GM12878 (cell line): Measurements from ENCODE around the gene TBC1D5. TPM values are rescaled to one million over a fixed set of nuclear protein-coding genes. Genes with fewer than 3 reads are reported as not detected.

Source experiments
- ATAC-seq: fragments of 200-7000 bp; cut with Tn5 transposase; 3 replicates; pipeline ENCODE4 v1.9.1; 2020; ENCODE audit warnings: mild to moderate bottlenecking, moderate library complexity
- BruUV-seq: library from RNA; stranded (reverse); fragments of 400-500 nt; replicated peaks from 2 replicates; lab custom pipeline; 2021; lab: Mats Ljungman, UMichigan
- CTCF ChIA-PET: fragments of 300-600 bp; sonication (Branson Sonifier 250); formaldehyde crosslinking; extraction: SDS; loops from one replicate; lab custom pipeline; 2021; ENCODE audit warnings: inconsistent platforms; lab: Yijun Ruan, JAX
- POLR2A ChIA-PET: fragments of 350-600 bp; formaldehyde crosslinking; extraction: SDS; loops from one replicate; lab custom pipeline; 2021; ENCODE audit warnings: inconsistent platforms; lab: Charles Lee
- RAD21 ChIA-PET: fragments of 300-600 bp; sonication (Branson Sonifier 250); formaldehyde crosslinking; loops from one replicate; lab custom pipeline; 2023; ENCODE audit warnings: antibody characterized with exemption; ENCODE audit not compliant: unreplicated experiment; lab: Charles Lee
- SMC1A ChIA-PET: fragments of 300-600 bp; sonication (Branson Sonifier 250); formaldehyde crosslinking; loops from one replicate; lab custom pipeline; 2023; ENCODE audit not compliant: unreplicated experiment, uncharacterized antibody; lab: Charles Lee
- DNase-seq: peaks from one replicate; pipeline ENCODE4 v3.0.0-alpha.2; 2011; ENCODE audit warnings: low read depth, low spot score
- FAIRE-seq: peaks from 3 replicates; lab custom pipeline; 2011; peaks lifted over from hg19 to GRCh38; lab: Jason Lieb, UNC
- H2AFZ ChIP-seq: 2 replicates; pipeline ENCODE4 v1.6.0; 2011; ENCODE audit warnings: low read depth, low read length, control low read depth; ENCODE audit not compliant: control insufficient read depth
- H3K27ac ChIP-seq: 2 replicates; pipeline ENCODE4 v1.5.1; 2011; ENCODE audit warnings: control low read depth; ENCODE audit not compliant: control insufficient read depth, insufficient read depth
- H3K27me3 ChIP-seq, 2 experiments: replicated peaks in 1 of 2; 2 replicates each; pipeline versions ENCODE4 v1.6.0 to v1.6.1; 2011; ENCODE audit warnings: low read length in 1 of 2; ENCODE audit not compliant: control insufficient read depth in 2 of 2, insufficient read depth in 2 of 2
- H3K36me3 ChIP-seq, 2 experiments: 2 replicates each; pipeline ENCODE4 v1.5.1; 2011; ENCODE audit warnings: low read length in 1 of 2; ENCODE audit not compliant: control insufficient read depth in 2 of 2, insufficient read depth in 2 of 2
- H3K4me1 ChIP-seq: 2 replicates; pipeline ENCODE4 v1.6.1; 2011; ENCODE audit warnings: mild to moderate bottlenecking, low read length, moderate library complexity, mixed read lengths; ENCODE audit not compliant: control insufficient read depth, insufficient read depth
- H3K4me2 ChIP-seq: 2 replicates; pipeline ENCODE4 v1.6.0; 2011; ENCODE audit warnings: control low read depth; ENCODE audit not compliant: control insufficient read depth, insufficient read depth
- H3K4me3 ChIP-seq: fragments of 200-600 bp; sonication (generic); 2 replicates; pipeline ENCODE4 v1.5.1; 2016
- H3K79me2 ChIP-seq: 2 replicates; pipeline ENCODE4 v1.6.0; 2011; ENCODE audit warnings: low read length; ENCODE audit not compliant: control insufficient read depth, insufficient read depth
- H3K9ac ChIP-seq: 2 replicates; pipeline ENCODE4 v1.8.0; 2011; ENCODE audit warnings: low read length, control low read depth, mixed read lengths; ENCODE audit not compliant: control insufficient read depth, insufficient read depth
- H3K9me3 ChIP-seq: replicated peaks from 3 replicates; pipeline ENCODE4 v1.5.1; 2011; ENCODE audit warnings: mild to moderate bottlenecking, low read length; ENCODE audit not compliant: control insufficient read depth, insufficient read depth
- H4K20me1 ChIP-seq: 2 replicates; pipeline ENCODE4 v1.6.0; 2011; ENCODE audit not compliant: control insufficient read depth, insufficient read depth
- ESRRA ChIP-seq: IDR thresholded peaks from 2 replicates; pipeline ENCODE4 v1.6.1; 2012; ENCODE audit warnings: mild to moderate bottlenecking, low read length, improper control_type of control experiment
- EZH2 ChIP-seq: IDR thresholded peaks from 2 replicates; pipeline ENCODE4 v1.6.1; 2012; ENCODE audit warnings: low read depth, mild to moderate bottlenecking, control low read depth, inconsistent platforms, low read length, borderline replicate concordance; ENCODE audit not compliant: control insufficient read depth
- FOXK2 ChIP-seq: fragments of 450-650 bp; IDR thresholded peaks from 2 replicates; pipeline ENCODE4 v1.6.1; 2017; ENCODE audit warnings: mild to moderate bottlenecking, moderate library complexity
- HDAC2 ChIP-seq: fragments of 200-600 bp; sonication (generic); IDR thresholded peaks from 2 replicates; pipeline ENCODE4 v1.6.1; 2017
- IKZF1 ChIP-seq: fragments of 450-650 bp; conservative IDR thresholded peaks from 2 replicates; pipeline ENCODE4 v1.6.1; 2017; ENCODE audit warnings: antibody characterized with exemption, mild to moderate bottlenecking
- PML ChIP-seq: IDR thresholded peaks from 2 replicates; pipeline ENCODE4 v1.6.1; 2012; ENCODE audit warnings: low read length, inconsistent platforms
- RBBP5 ChIP-seq: fragments of 200-600 bp; sonication (generic); conservative IDR thresholded peaks from 2 replicates; pipeline ENCODE4 v1.6.1; 2016
- SIN3A ChIP-seq: IDR thresholded peaks from 2 replicates; pipeline ENCODE4 v1.6.1; 2012; ENCODE audit warnings: low read depth, low read length, improper control_type of control experiment
- SMARCA5 ChIP-seq: fragments of 450-650 bp; IDR thresholded peaks from 2 replicates; pipeline ENCODE4 v1.6.1; 2017; ENCODE audit warnings: mild to moderate bottlenecking
- SP1 ChIP-seq: IDR thresholded peaks from one replicate; pipeline ENCODE4 v1.6.1; 2011; ENCODE audit warnings: low read depth, low read length
- TCF3 ChIP-seq: IDR thresholded peaks from 2 replicates; pipeline ENCODE4 v1.6.1; 2012; ENCODE audit warnings: low read depth, mild to moderate bottlenecking, low read length, borderline replicate concordance; ENCODE audit not compliant: insufficient read depth
- WGBS: methylation state at CpG from one replicate; pipeline ENCODE4 v1.1.6; 2016; ENCODE audit warnings: low lambda C conversion rate; ENCODE audit not compliant: insufficient replicate concordance, insufficient coverage; ENCODE audit errors: missing lambda C conversion rate; 5-methylcytosine and 5-hydroxymethylcytosine counted together
- in situ Hi-C: fragments of 300-500 bp; cut with MboI; formaldehyde crosslinking; loops from 9 replicates; pipeline ENCODE4 v1.14.3; 2018; ENCODE audit warnings: mixed read lengths
- intact Hi-C: fragments of 100-400 bp; cut with micrococcal nuclease; formaldehyde crosslinking; loops from one replicate; pipeline ENCODE4 v1.14.2; 2022; ENCODE audit not compliant: unreplicated experiment
- polyA plus RNA-seq, 11 experiments: library from polyadenylated mRNA; depleted of rRNA in 4 of 11; unstranded in 6 of 11; stranded (reverse) in 5 of 11; fragments of >200 nt; fragmentation: Nextera tagmentation in 4 of 11; fragmentation: Illumina TruSeq in 1 of 11; extraction: Ambion mirVana in 4 of 11; extraction: Trizol in 1 of 11; gene quantifications; 1 replicate in 1 of 11; 2 replicates in 10 of 11; pipeline versions ENCODE4 v1.2.1 to v1.2.3, GENCODE V29; 2011 to 2016; ENCODE audit warnings: inconsistent platforms in 2 of 11, missing spikeins in 2 of 11, low read depth in 1 of 11
- total RNA-seq, 4 experiments: library from RNA; depleted of rRNA in 3 of 4; stranded (reverse); fragments of >200 nt in 3 of 4; fragmentation: Illumina TruSeq in 1 of 4; extraction: Trizol in 1 of 4; gene quantifications; 2 replicates each; pipeline versions ENCODE4 v1.2.1 to v1.2.3, GENCODE V29; 2013 to 2021
- TF ChIP-seq, protein P1 (sequence below): fragments of 450-650 bp; IDR thresholded peaks from 2 replicates; pipeline ENCODE4 v1.6.1; 2017; ENCODE audit warnings: mild to moderate bottlenecking
- TF ChIP-seq, protein P2 (sequence below): fragments of 450-650 bp; IDR thresholded peaks from 2 replicates; pipeline ENCODE4 v1.6.1; 2017; ENCODE audit warnings: mild to moderate bottlenecking, moderate library complexity

TBC1D5 gene
- total and polyA plus RNA-seq, 10 of the 15 experiments (the other 5 are each of a cell fraction or from before 2014, with no cell fraction given), result 5.5 to 61.0 (median 43.8) TPM

DNA sequence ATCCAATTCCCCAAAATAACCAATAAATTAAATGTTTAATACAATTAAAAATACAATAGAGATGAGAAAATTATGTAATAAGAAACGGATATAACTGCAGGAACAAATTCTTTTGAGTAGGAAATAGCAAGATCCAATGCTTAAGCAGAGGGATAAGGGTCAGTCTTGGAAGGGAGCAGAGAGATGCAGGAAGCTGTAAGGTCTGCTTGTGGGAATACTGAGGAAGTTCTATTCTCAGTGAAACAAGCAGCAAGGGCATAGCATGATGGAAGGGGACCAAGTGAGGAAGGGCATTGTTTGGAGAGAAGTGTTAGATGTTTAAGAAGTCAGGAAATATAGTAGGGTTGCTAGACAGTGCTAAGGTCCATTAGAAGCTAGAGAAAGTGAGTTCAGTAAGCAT lies 409.0 kb downstream of the TBC1D5 start:
- Histone ChIP-seq H3K9me3 (no peaks in the 10 kb centered on the region), H3K4me1 (no peaks in the 10 kb centered on the region), H3K9ac (no peak overlapping the region), H3K27ac (no peak overlapping the region)
- POLR2A ChIA-PET, result no interaction called here
- no peak for DNase-seq
- 100% methylated on average over 1 of the region's 1 CpG for WGBS
- BruUV-seq, result no TSS peak
- in situ Hi-C loops, result no loop called here
- FAIRE-seq, result no peak
- no peak for TF ChIP-seq ESRRA
- no peak for TF ChIP-seq IKZF1
- TF ChIP-seq PML, result no peak
- TF ChIP-seq, all 136 proteins: peak for 0
- H3K27me3 ChIP-seq, result no peaks in the 10 kb centered on the region
- ChIA-PET RAD21 (no interaction called here), CTCF (interaction anchor here (0.6 to 1.5 kb wide), 3 partner anchors 76 to 778 kb away, joined by 3 to 4 read pairs (median 4); no protein-coding TSS in a partner anchor), SMC1A (no interaction called here)
- no peaks in the 10 kb centered on the region for H3K79me2 ChIP-seq
- H3K4me3 ChIP-seq, result no peak overlapping the region
- no peak overlapping the region for H3K4me2 ChIP-seq
- no peaks in the 10 kb centered on the region for H3K36me3 ChIP-seq
- H2AFZ ChIP-seq, result no peak overlapping the region
- intact Hi-C loops, result no loop called here
- no peak for ATAC-seq
- no peaks in the 10 kb centered on the region for H4K20me1 ChIP-seq

DNA sequence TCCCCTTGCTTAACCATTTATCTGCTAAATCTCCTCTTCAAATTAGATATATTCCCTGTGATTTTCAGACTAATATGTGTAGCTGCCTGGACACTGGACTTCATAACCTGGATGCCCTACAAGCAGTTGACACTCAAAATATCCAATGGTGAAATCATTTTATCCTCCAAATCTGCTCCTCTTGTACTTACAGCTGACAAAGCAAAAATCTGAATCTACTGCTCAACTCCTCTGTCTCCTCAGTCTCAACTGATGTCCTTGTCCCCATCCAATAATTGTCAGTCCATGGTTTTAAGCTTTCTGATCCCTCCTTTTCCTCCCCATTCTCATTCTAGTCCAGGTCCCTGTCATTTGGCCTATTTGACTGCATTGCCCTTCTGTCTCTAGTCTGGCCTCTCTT lies 411.8 kb downstream of the TBC1D5 start:
- CTCF ChIA-PET, result interaction anchor here (1.0 kb wide), 1 partner anchor 9 kb away, joined by 3 read pairs; no protein-coding TSS in a partner anchor
- no peak for FAIRE-seq
- TF ChIP-seq, protein P1, sequence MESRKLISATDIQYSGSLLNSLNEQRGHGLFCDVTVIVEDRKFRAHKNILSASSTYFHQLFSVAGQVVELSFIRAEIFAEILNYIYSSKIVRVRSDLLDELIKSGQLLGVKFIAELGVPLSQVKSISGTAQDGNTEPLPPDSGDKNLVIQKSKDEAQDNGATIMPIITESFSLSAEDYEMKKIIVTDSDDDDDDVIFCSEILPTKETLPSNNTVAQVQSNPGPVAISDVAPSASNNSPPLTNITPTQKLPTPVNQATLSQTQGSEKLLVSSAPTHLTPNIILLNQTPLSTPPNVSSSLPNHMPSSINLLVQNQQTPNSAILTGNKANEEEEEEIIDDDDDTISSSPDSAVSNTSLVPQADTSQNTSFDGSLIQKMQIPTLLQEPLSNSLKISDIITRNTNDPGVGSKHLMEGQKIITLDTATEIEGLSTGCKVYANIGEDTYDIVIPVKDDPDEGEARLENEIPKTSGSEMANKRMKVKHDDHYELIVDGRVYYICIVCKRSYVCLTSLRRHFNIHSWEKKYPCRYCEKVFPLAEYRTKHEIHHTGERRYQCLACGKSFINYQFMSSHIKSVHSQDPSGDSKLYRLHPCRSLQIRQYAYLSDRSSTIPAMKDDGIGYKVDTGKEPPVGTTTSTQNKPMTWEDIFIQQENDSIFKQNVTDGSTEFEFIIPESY, result no peak
- TF ChIP-seq SMARCA5 (no peak), EZH2 (no peak), HDAC2 (no peak), SIN3A (no peak), SP1 (no peak), TCF3 (no peak), RBBP5 (no peak), FOXK2 (no peak)
- TF ChIP-seq, protein P2, sequence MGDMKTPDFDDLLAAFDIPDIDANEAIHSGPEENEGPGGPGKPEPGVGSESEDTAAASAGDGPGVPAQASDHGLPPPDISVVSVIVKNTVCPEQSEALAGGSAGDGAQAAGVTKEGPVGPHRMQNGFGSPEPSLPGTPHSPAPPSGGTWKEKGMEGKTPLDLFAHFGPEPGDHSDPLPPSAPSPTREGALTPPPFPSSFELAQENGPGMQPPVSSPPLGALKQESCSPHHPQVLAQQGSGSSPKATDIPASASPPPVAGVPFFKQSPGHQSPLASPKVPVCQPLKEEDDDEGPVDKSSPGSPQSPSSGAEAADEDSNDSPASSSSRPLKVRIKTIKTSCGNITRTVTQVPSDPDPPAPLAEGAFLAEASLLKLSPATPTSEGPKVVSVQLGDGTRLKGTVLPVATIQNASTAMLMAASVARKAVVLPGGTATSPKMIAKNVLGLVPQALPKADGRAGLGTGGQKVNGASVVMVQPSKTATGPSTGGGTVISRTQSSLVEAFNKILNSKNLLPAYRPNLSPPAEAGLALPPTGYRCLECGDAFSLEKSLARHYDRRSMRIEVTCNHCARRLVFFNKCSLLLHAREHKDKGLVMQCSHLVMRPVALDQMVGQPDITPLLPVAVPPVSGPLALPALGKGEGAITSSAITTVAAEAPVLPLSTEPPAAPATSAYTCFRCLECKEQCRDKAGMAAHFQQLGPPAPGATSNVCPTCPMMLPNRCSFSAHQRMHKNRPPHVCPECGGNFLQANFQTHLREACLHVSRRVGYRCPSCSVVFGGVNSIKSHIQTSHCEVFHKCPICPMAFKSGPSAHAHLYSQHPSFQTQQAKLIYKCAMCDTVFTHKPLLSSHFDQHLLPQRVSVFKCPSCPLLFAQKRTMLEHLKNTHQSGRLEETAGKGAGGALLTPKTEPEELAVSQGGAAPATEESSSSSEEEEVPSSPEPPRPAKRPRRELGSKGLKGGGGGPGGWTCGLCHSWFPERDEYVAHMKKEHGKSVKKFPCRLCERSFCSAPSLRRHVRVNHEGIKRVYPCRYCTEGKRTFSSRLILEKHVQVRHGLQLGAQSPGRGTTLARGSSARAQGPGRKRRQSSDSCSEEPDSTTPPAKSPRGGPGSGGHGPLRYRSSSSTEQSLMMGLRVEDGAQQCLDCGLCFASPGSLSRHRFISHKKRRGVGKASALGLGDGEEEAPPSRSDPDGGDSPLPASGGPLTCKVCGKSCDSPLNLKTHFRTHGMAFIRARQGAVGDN, result no peak

More for the DNA sequence above, 411.8 kb downstream of the TBC1D5 start:
- BruUV-seq, result no TSS peak
- H3K36me3 ChIP-seq, result no peaks in the 10 kb centered on the region
- no peak overlapping the region for H3K4me3 ChIP-seq
- RAD21 ChIA-PET, result no interaction called here
- no peak overlapping the region for H3K4me2 ChIP-seq
- H2AFZ ChIP-seq, result no peak overlapping the region
- POLR2A ChIA-PET, result no interaction called here
- no peaks in the 10 kb centered on the region for H3K4me1 ChIP-seq
- in situ Hi-C loops, result no loop called here
- intact Hi-C loops, result no loop called here
- no peak overlapping the region for H3K9ac ChIP-seq
- no peak for DNase-seq
- H4K20me1 ChIP-seq, result no peaks in the 10 kb centered on the region
- H3K27me3 ChIP-seq, result no peaks in the 10 kb centered on the region
- no peaks in the 10 kb centered on the region for H3K9me3 ChIP-seq
- ATAC-seq, result no peak
- H3K79me2 ChIP-seq, result no peaks in the 10 kb centered on the region
- SMC1A ChIA-PET, result no interaction called here
- H3K27ac ChIP-seq, result no peak overlapping the region
